Endothelial cell of umbilical vein (primary cell): ENCODE data around the gene SORCS3. TPM values are rescaled to one million over a fixed set of nuclear protein-coding genes. Genes with fewer than 3 reads are reported as not detected.

Experiments used
- BruUV-seq: library from RNA; stranded (reverse); fragments of 400-500 nt; replicated peaks from 2 replicates; lab custom pipeline; 2021; lab: Mats Ljungman, UMichigan
- CTCF ChIA-PET: fragments of 300-600, 350-600 bp; sonication (Branson Sonifier 250); formaldehyde crosslinking; loops from one replicate; lab custom pipeline; 2021; ENCODE audit warnings: antibody characterized with exemption, inconsistent platforms; lab: Charles Lee
- POLR2A ChIA-PET: fragments of 300-600, 350-600 bp; sonication (Branson Sonifier 250); formaldehyde crosslinking; loops from one replicate; lab custom pipeline; 2021; ENCODE audit warnings: antibody characterized with exemption, inconsistent platforms; lab: Charles Lee
- DNase-seq: peaks from one replicate; pipeline ENCODE4 v3.0.0-alpha.2; 2011; ENCODE audit warnings: low read depth, low spot score
- FAIRE-seq: peaks from 2 replicates; lab custom pipeline; 2011; peaks lifted over from hg19 to GRCh38; lab: Jason Lieb, UNC
- H2AFZ ChIP-seq: 2 replicates; pipeline ENCODE4 v1.6.0; 2012; ENCODE audit warnings: low read depth, low read length, control low read depth, inconsistent platforms
- H3K27ac ChIP-seq: 2 replicates; pipeline ENCODE4 v1.5.1; 2011; ENCODE audit warnings: low read depth, mild to moderate bottlenecking, control low read depth, low read length, moderate library complexity; ENCODE audit not compliant: insufficient read depth
- H3K27me3 ChIP-seq, 2 experiments: 2 replicates each; pipeline versions ENCODE4 v1.6.0 to v1.6.1; 2011; ENCODE audit warnings: low read length in 2 of 2, mixed read lengths in 1 of 2; ENCODE audit not compliant: control insufficient read depth in 2 of 2, insufficient read depth in 2 of 2
- H3K36me3 ChIP-seq, 2 experiments: 2 replicates in 1 of 2; 3 replicates in 1 of 2; pipeline ENCODE4 v1.5.1; 2011; ENCODE audit warnings: low read length in 2 of 2, mild to moderate bottlenecking in 1 of 2, moderate library complexity in 1 of 2; ENCODE audit not compliant: control insufficient read depth in 2 of 2, insufficient read depth in 2 of 2; ENCODE audit errors: extremely low read depth in 1 of 2
- H3K4me1 ChIP-seq: 3 replicates; pipeline ENCODE4 v1.5.1; 2011; ENCODE audit warnings: mild to moderate bottlenecking, low read length; ENCODE audit not compliant: control insufficient read depth, insufficient read depth; ENCODE audit errors: extremely low read depth
- H3K4me2 ChIP-seq: 2 replicates; pipeline ENCODE4 v1.6.1; 2011; ENCODE audit warnings: low read length, control low read depth, mixed read lengths; ENCODE audit not compliant: insufficient read depth
- H3K4me3 ChIP-seq, 3 experiments: fragments of 200-600 bp in 1 of 3; sonication (generic), shearing (Covaris generic) in 1 of 3; replicated peaks in 1 of 3; 2 replicates each; pipeline ENCODE4 v1.5.1; 2011 to 2016; ENCODE audit warnings: control low read depth in 3 of 3, low read length in 3 of 3, mild to moderate bottlenecking in 2 of 3, inconsistent platforms in 1 of 3, low read depth in 1 of 3, moderate library complexity in 1 of 3; ENCODE audit not compliant: insufficient read depth in 1 of 3
- H3K79me2 ChIP-seq: 2 replicates; pipeline ENCODE4 v1.6.0; 2012; ENCODE audit warnings: low read length, inconsistent platforms; ENCODE audit not compliant: control insufficient read depth, insufficient read depth
- H3K9ac ChIP-seq: replicated peaks from 2 replicates; pipeline ENCODE3; 2011; ENCODE audit warnings: low read length, control low read depth; ENCODE audit not compliant: insufficient read depth; ENCODE audit errors: extremely low read depth
- H3K9me1 ChIP-seq: replicated peaks from 3 replicates; pipeline ENCODE4 v1.6.0; 2011; ENCODE audit warnings: mild to moderate bottlenecking, low read length; ENCODE audit not compliant: control insufficient read depth, insufficient read depth; ENCODE audit errors: extremely low read depth
- H3K9me3 ChIP-seq: replicated peaks from 2 replicates; pipeline ENCODE4 v1.5.1; 2012; ENCODE audit warnings: low read length, inconsistent platforms; ENCODE audit not compliant: control insufficient read depth, insufficient read depth
- H4K20me1 ChIP-seq: replicated peaks from 2 replicates; pipeline ENCODE3; 2011; ENCODE audit warnings: mild to moderate bottlenecking, low read length; ENCODE audit not compliant: control insufficient read depth, insufficient read depth; ENCODE audit errors: extremely low read depth
- EZH2 ChIP-seq: IDR thresholded peaks from 2 replicates; pipeline ENCODE4 v1.6.1; 2012; ENCODE audit warnings: borderline replicate concordance, low read depth, mild to moderate bottlenecking, moderate library complexity, low read length, inconsistent platforms; ENCODE audit not compliant: severe bottlenecking
- FOS ChIP-seq: IDR thresholded peaks from 2 replicates; pipeline ENCODE4 v1.6.1; 2011; ENCODE audit warnings: mild to moderate bottlenecking, low read length, moderate library complexity, borderline replicate concordance; ENCODE audit not compliant: insufficient read depth
- GATA2 ChIP-seq: IDR thresholded peaks from 2 replicates; pipeline ENCODE4 v1.7.0; 2011; ENCODE audit warnings: low read depth, mild to moderate bottlenecking, moderate library complexity, mixed read lengths, low read length; ENCODE audit not compliant: insufficient read length, insufficient read depth
- MYC ChIP-seq: IDR thresholded peaks from one replicate; pipeline ENCODE4 v1.6.1; 2011; ENCODE audit warnings: mild to moderate bottlenecking, low read depth, low read length
- POLR2A ChIP-seq: IDR thresholded peaks from 2 replicates; pipeline ENCODE4 v1.6.1; 2012; ENCODE audit warnings: low read depth, mild to moderate bottlenecking, control low read depth, low read length
- POLR2AphosphoS5 ChIP-seq: IDR thresholded peaks from 2 replicates; pipeline ENCODE4 v1.6.1; 2012; ENCODE audit warnings: low read depth, mild to moderate bottlenecking, control low read depth, low read length, moderate library complexity; ENCODE audit not compliant: insufficient read depth
- dilution Hi-C: fragments of 300-500 bp; cut with MboI; formaldehyde crosslinking; loops from one replicate; pipeline ENCODE4 v1.15.0; 2019; ENCODE audit warnings: low sequenced_read_pairs; ENCODE audit not compliant: extremely low pct_ligation_motif_present
- intact Hi-C: fragments of 100-400 bp; cut with micrococcal nuclease; formaldehyde crosslinking; loops from one replicate; pipeline ENCODE4 v1.10.0; 2022
- polyA plus RNA-seq, 4 experiments: library from polyadenylated mRNA; depleted of rRNA in 3 of 4; stranded (reverse) in 3 of 4; unstranded in 1 of 4; fragments of >200 nt; gene quantifications; 2 replicates each; pipeline versions ENCODE4 v1.2.1 to v1.2.3, GENCODE V29; 2011 to 2012; ENCODE audit warnings: missing spikeins in 1 of 4
- total RNA-seq: library from RNA; stranded (reverse); gene quantifications from 2 replicates; pipeline ENCODE4 v1.2.3, GENCODE V29; 2021
- TF ChIP-seq, protein P1 (sequence below): IDR thresholded peaks from 2 replicates; pipeline ENCODE4 v1.6.1; 2011; ENCODE audit not compliant: insufficient read depth, insufficient read length
- TF ChIP-seq, protein P2 (sequence below), 2 donors: IDR thresholded peaks; 1 replicate in 1 of 2; 2 replicates in 1 of 2; pipeline ENCODE4 v1.5.1; 2011; ENCODE audit warnings: low read length in 2 of 2, mild to moderate bottlenecking in 2 of 2, moderate library complexity in 2 of 2, control low read depth in 1 of 2, inconsistent platforms in 1 of 2, low read depth in 1 of 2; ENCODE audit not compliant: insufficient read depth in 1 of 2; ENCODE audit errors: extremely low read depth in 1 of 2

SORCS3 gene
- total and polyA plus RNA-seq, 2 donors (not counting 3 experiments of a cell fraction or from before 2014, with no cell fraction given): not detected

DNA sequence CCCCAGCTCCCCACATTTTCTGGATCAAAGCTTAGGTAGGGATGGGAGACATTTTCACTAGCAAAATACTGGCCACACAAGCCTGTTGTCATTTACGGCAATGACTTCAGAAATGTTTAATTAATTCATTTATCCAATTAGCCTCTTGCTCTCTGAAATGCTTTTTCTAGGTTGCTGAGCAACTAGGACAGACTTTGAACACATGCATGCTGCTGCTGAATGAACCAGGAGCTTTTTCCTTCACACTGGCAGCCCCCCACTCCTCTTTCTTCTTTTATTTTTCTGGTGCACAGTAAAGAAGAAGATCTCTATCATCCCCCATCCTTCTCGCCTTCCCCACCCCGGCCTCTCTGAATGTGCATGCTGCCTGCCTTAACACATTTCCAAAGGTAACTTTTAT is 22.5 kb downstream of the SORCS3 start:
- Histone ChIP-seq H3K9ac (no peak overlapping the region), H3K9me1 (no peaks in the 10 kb centered on the region), H4K20me1 (no peaks in the 10 kb centered on the region), H3K9me3 (no peaks in the 10 kb centered on the region), H2AFZ (no peak overlapping the region), H3K27me3 (no peaks in the 10 kb centered on the region), H3K36me3 (no peaks in the 10 kb centered on the region), H3K4me2 (no peak overlapping the region), H3K4me1 (no peaks in the 10 kb centered on the region), H3K27ac (no peak overlapping the region), H3K79me2 (no peaks in the 10 kb centered on the region), H3K4me3 (no peak overlapping the region)
- TF ChIP-seq, protein P1, sequence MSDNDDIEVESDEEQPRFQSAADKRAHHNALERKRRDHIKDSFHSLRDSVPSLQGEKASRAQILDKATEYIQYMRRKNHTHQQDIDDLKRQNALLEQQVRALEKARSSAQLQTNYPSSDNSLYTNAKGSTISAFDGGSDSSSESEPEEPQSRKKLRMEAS: no peak
- TF ChIP-seq POLR2A (no peak), POLR2AphosphoS5 (no peak), FOS (no peak), GATA2 (no peak), MYC (no peak), EZH2 (no peak)
- TF ChIP-seq, protein P2, sequence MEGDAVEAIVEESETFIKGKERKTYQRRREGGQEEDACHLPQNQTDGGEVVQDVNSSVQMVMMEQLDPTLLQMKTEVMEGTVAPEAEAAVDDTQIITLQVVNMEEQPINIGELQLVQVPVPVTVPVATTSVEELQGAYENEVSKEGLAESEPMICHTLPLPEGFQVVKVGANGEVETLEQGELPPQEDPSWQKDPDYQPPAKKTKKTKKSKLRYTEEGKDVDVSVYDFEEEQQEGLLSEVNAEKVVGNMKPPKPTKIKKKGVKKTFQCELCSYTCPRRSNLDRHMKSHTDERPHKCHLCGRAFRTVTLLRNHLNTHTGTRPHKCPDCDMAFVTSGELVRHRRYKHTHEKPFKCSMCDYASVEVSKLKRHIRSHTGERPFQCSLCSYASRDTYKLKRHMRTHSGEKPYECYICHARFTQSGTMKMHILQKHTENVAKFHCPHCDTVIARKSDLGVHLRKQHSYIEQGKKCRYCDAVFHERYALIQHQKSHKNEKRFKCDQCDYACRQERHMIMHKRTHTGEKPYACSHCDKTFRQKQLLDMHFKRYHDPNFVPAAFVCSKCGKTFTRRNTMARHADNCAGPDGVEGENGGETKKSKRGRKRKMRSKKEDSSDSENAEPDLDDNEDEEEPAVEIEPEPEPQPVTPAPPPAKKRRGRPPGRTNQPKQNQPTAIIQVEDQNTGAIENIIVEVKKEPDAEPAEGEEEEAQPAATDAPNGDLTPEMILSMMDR (IDR thresholded peaks at IDR 0.05; ENCODE audit: extremely low read depth in 1 of 2, insufficient read depth in 1 of 2, low read depth in 1 of 2, low read length in 2 of 2): no peak
- intact Hi-C loops (no loop called here), dilution Hi-C loops (no loop called here)
- FAIRE-seq (no peak), DNase-seq (no peak)
- POLR2A ChIA-PET: no interaction called here
- BruUV-seq: no TSS peak
- CTCF ChIA-PET: no interaction called here
